ENCODE data around the gene TTLL8. TPM values are rescaled to one million over a fixed set of nuclear protein-coding genes. Genes with fewer than 3 reads are reported as not detected.

TTLL8 gene
- total RNA-seq, 2 donors from 2014 or later, result 0.74 TPM; not detected in 1

DNA sequence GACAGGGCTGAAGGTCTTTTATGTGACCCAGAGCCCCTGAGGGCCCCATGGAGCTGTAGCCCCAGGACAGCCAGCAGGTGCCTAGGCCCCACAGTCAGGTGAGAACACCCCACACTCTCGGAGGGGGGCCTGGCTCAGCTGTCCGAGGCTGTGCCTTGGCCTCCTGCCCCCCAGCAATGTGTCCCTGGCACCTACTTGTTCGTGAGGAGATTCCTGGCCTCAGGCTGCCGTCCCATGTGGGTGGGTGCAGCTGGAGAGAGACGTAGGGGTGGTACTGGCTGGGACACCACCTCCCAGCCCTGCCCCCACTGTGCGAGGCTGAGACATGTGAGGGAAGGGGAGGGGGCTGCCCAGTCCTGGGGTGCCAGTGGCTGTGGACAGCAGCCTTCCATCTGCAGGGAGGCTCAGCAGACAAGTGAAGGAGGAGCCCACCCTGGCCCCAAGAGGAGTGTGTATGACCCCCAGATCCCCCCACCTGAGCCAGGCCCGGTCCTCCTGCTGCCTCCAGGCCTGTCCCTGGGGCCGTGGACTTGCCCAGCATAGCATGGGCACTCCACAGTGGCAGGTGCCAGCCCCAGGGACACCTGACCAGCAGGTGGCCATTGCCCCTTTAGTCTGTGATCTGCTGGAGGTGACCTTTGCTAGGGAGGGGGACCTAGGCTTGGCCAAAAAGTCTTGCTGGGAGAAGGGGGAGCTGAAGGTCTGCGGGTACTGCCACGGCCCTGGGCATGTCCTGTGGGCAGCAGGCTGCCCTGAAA lies 62.6 kb downstream of the TTLL8 start:
- intact Hi-C loops (cut with DNase I), result no loop called here
- Histone ChIP-seq H3K27ac (no peak overlapping the region), H3K9me3 (no peaks in the 10 kb centered on the region), H3K4me1 (replicated peaks) (no peaks in the 10 kb centered on the region), H3K4me3 (no peak overlapping the region), H3K27me3 (replicated peaks; ENCODE audit: insufficient read depth) (no peaks in the 10 kb centered on the region), H3K36me3 (no peaks in the 10 kb centered on the region)
- TF ChIP-seq, protein P1, sequence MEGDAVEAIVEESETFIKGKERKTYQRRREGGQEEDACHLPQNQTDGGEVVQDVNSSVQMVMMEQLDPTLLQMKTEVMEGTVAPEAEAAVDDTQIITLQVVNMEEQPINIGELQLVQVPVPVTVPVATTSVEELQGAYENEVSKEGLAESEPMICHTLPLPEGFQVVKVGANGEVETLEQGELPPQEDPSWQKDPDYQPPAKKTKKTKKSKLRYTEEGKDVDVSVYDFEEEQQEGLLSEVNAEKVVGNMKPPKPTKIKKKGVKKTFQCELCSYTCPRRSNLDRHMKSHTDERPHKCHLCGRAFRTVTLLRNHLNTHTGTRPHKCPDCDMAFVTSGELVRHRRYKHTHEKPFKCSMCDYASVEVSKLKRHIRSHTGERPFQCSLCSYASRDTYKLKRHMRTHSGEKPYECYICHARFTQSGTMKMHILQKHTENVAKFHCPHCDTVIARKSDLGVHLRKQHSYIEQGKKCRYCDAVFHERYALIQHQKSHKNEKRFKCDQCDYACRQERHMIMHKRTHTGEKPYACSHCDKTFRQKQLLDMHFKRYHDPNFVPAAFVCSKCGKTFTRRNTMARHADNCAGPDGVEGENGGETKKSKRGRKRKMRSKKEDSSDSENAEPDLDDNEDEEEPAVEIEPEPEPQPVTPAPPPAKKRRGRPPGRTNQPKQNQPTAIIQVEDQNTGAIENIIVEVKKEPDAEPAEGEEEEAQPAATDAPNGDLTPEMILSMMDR (IDR thresholded peaks at IDR 0.05), result no peak
- no peak for TF ChIP-seq POLR2AphosphoS5 (IDR thresholded peaks at IDR 0.05)
- no peak for TF ChIP-seq POLR2A (IDR thresholded peaks at IDR 0.05)
- no peak for DNase-seq (ENCODE audit: low spot score)
- 88% methylated on average over 9 of the region's 10 CpGs for WGBS

DNA sequence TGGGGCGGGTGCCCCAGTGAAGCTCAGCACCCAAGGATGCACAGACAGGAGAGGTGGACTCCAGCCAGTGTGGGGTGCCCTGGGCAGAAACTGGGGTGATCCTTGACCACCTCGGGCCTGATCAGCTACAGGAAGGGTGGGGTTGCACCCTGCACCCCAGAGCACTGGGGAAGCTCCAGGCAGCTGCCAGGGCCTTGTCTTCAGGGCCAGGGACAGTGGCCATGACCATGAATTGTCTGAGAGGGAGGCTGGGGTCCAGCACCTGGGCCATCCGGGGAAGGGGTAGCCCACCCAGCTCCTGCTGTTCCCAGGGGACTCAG lies 63.1 kb downstream of the TTLL8 start:
- Histone ChIP-seq H3K4me3 (no peak overlapping the region), H3K27ac (no peak overlapping the region), H3K27me3 (replicated peaks; ENCODE audit: insufficient read depth) (no peaks in the 10 kb centered on the region), H3K9me3 (no peaks in the 10 kb centered on the region), H3K36me3 (no peaks in the 10 kb centered on the region), H3K4me1 (replicated peaks) (no peaks in the 10 kb centered on the region)
- TF ChIP-seq, protein P1 (IDR thresholded peaks at IDR 0.05), result no peak
- TF ChIP-seq POLR2AphosphoS5 (IDR thresholded peaks at IDR 0.05), result no peak
- TF ChIP-seq POLR2A (IDR thresholded peaks at IDR 0.05), result no peak
- 79% methylated on average over 2 of the region's 3 CpGs for WGBS
- intact Hi-C loops (cut with DNase I), result no loop called here
- DNase-seq (ENCODE audit: low spot score), result no peak

DNA sequence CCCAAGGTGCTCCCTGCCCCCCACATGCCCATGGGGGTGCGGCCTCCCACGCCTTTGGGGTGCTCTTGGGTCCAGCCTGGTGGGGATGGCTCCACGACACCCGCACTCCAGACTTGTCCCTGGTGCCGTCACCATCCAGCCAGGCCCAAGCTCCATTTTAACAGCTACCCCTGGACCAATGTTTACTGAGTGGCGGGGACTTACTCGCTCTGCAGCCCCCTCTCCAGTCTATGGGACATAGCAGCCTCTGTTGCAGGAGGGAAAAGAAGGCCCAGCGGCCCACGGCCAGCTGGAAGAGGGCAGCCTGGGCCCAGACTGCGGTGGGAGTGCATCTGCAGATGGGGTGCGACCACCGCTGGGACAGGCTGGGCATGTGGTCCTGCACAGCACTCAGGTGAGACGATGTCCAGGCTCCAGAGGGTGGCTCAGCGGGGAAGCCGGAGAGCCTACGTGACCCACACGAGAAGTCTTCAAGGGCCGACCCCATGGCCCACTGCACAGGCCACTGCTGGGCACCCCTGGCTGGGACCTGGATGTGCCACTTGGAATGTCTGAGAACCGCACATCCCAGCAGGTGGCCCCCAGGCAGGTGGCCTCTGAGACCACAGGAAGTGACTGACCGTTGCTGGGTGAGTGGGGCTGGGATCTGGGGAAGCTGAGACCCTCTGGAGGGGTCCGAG lies 63.6 kb downstream of the TTLL8 start:
- intact Hi-C loops (cut with DNase I), result no loop called here
- no peaks in the 10 kb centered on the region for H3K9me3 ChIP-seq
- no peak overlapping the region for H3K4me3 ChIP-seq
- no peaks in the 10 kb centered on the region for H3K27me3 ChIP-seq (replicated peaks; ENCODE audit: insufficient read depth)
- DNase-seq (ENCODE audit: low spot score), result no peak
- no peaks in the 10 kb centered on the region for H3K4me1 ChIP-seq (replicated peaks)
- no peaks in the 10 kb centered on the region for H3K36me3 ChIP-seq
- WGBS, result 97% methylated on average over 21 of the region's 21 CpGs
- TF ChIP-seq POLR2AphosphoS5 (IDR thresholded peaks at IDR 0.05) (no peak), POLR2A (IDR thresholded peaks at IDR 0.05) (no peak)
- TF ChIP-seq, protein P1 (IDR thresholded peaks at IDR 0.05), result no peak
- no peak overlapping the region for H3K27ac ChIP-seq

DNA sequence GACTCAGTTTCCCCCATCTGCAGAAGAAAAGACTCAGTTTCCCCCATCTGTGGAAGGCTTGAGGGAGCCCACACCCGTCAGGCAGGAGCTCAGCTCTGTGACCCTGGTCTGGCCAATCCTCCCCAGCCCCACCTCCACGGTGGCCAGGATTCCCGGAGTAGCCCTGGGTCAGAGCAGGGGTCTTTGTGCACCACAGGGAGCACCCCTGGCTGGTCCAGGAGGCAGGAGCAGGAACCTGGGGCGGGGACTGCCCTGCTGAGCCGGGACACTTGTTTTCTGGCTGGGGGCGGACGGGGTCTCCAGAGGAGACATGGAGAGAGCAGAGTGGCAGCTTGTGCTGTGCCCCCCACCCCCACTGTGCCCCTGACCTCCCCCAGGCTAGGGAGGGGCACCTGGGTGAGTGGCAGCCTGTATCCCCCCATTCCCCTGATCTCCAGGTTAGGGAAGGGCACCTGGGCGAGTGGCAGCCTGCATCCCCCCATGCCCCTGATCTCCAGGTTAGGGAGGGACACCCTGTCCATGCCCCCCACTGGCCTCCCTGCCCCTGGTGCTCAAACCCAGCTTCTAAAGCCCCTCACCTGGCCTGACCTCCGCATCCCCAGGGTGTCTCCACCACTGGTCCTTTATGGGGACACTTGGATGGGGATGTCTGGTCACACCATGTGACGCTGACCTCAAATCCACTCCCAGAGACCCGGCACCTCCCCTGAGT lies 64.3 kb downstream of the TTLL8 start:
- Histone ChIP-seq H3K4me3 (no peak overlapping the region), H3K27ac (no peak overlapping the region), H3K9me3 (no peaks in the 10 kb centered on the region), H3K4me1 (replicated peaks) (no peaks in the 10 kb centered on the region), H3K27me3 (replicated peaks; ENCODE audit: insufficient read depth) (no peaks in the 10 kb centered on the region), H3K36me3 (no peaks in the 10 kb centered on the region)
- no peak for DNase-seq (ENCODE audit: low spot score)
- TF ChIP-seq, protein P1 (IDR thresholded peaks at IDR 0.05), result no peak
- no peak for TF ChIP-seq POLR2A (IDR thresholded peaks at IDR 0.05)
- TF ChIP-seq POLR2AphosphoS5 (IDR thresholded peaks at IDR 0.05), result no peak
- intact Hi-C loops (cut with DNase I), result no loop called here
- 83% methylated on average over 11 of the region's 11 CpGs for WGBS
